Endothelial cell of umbilical vein (primary cell): ENCODE results near the gene ZNF689. TPM values are rescaled to one million over a fixed set of nuclear protein-coding genes. Genes with fewer than 3 reads are reported as not detected.

Experiments used
- BruUV-seq: library from RNA; stranded (reverse); fragments of 400-500 nt; replicated peaks from 2 replicates; lab custom pipeline; 2021; lab: Mats Ljungman, UMichigan
- CTCF ChIA-PET: fragments of 300-600, 350-600 bp; sonication (Branson Sonifier 250); formaldehyde crosslinking; loops from one replicate; lab custom pipeline; 2021; ENCODE audit warnings: antibody characterized with exemption, inconsistent platforms; lab: Charles Lee
- POLR2A ChIA-PET: fragments of 300-600, 350-600 bp; sonication (Branson Sonifier 250); formaldehyde crosslinking; loops from one replicate; lab custom pipeline; 2021; ENCODE audit warnings: antibody characterized with exemption, inconsistent platforms; lab: Charles Lee
- DNase-seq: peaks from one replicate; pipeline ENCODE4 v3.0.0-alpha.2; 2011; ENCODE audit warnings: low read depth, low spot score
- FAIRE-seq: peaks from 2 replicates; lab custom pipeline; 2011; peaks lifted over from hg19 to GRCh38; lab: Jason Lieb, UNC
- H2AFZ ChIP-seq: 2 replicates; pipeline ENCODE4 v1.6.0; 2012; ENCODE audit warnings: low read depth, low read length, control low read depth, inconsistent platforms
- H3K27ac ChIP-seq: 2 replicates; pipeline ENCODE4 v1.5.1; 2011; ENCODE audit warnings: low read depth, mild to moderate bottlenecking, control low read depth, low read length, moderate library complexity; ENCODE audit not compliant: insufficient read depth
- H3K27me3 ChIP-seq, 2 experiments: 2 replicates each; pipeline versions ENCODE4 v1.6.0 to v1.6.1; 2011; ENCODE audit warnings: low read length in 2 of 2, mixed read lengths in 1 of 2; ENCODE audit not compliant: control insufficient read depth in 2 of 2, insufficient read depth in 2 of 2
- H3K36me3 ChIP-seq, 2 experiments: 2 replicates in 1 of 2; 3 replicates in 1 of 2; pipeline ENCODE4 v1.5.1; 2011; ENCODE audit warnings: low read length in 2 of 2, mild to moderate bottlenecking in 1 of 2, moderate library complexity in 1 of 2; ENCODE audit not compliant: control insufficient read depth in 2 of 2, insufficient read depth in 2 of 2; ENCODE audit errors: extremely low read depth in 1 of 2
- H3K4me1 ChIP-seq: 3 replicates; pipeline ENCODE4 v1.5.1; 2011; ENCODE audit warnings: mild to moderate bottlenecking, low read length; ENCODE audit not compliant: control insufficient read depth, insufficient read depth; ENCODE audit errors: extremely low read depth
- H3K4me2 ChIP-seq: 2 replicates; pipeline ENCODE4 v1.6.1; 2011; ENCODE audit warnings: low read length, control low read depth, mixed read lengths; ENCODE audit not compliant: insufficient read depth
- H3K4me3 ChIP-seq, 3 experiments: fragments of 200-600 bp in 1 of 3; sonication (generic), shearing (Covaris generic) in 1 of 3; replicated peaks in 1 of 3; 2 replicates each; pipeline ENCODE4 v1.5.1; 2011 to 2016; ENCODE audit warnings: control low read depth in 3 of 3, low read length in 3 of 3, mild to moderate bottlenecking in 2 of 3, inconsistent platforms in 1 of 3, low read depth in 1 of 3, moderate library complexity in 1 of 3; ENCODE audit not compliant: insufficient read depth in 1 of 3
- H3K79me2 ChIP-seq: 2 replicates; pipeline ENCODE4 v1.6.0; 2012; ENCODE audit warnings: low read length, inconsistent platforms; ENCODE audit not compliant: control insufficient read depth, insufficient read depth
- H3K9ac ChIP-seq: replicated peaks from 2 replicates; pipeline ENCODE3; 2011; ENCODE audit warnings: low read length, control low read depth; ENCODE audit not compliant: insufficient read depth; ENCODE audit errors: extremely low read depth
- H3K9me1 ChIP-seq: replicated peaks from 3 replicates; pipeline ENCODE4 v1.6.0; 2011; ENCODE audit warnings: mild to moderate bottlenecking, low read length; ENCODE audit not compliant: control insufficient read depth, insufficient read depth; ENCODE audit errors: extremely low read depth
- H3K9me3 ChIP-seq: replicated peaks from 2 replicates; pipeline ENCODE4 v1.5.1; 2012; ENCODE audit warnings: low read length, inconsistent platforms; ENCODE audit not compliant: control insufficient read depth, insufficient read depth
- H4K20me1 ChIP-seq: replicated peaks from 2 replicates; pipeline ENCODE3; 2011; ENCODE audit warnings: mild to moderate bottlenecking, low read length; ENCODE audit not compliant: control insufficient read depth, insufficient read depth; ENCODE audit errors: extremely low read depth
- CTCF ChIP-seq, 2 donors: IDR thresholded peaks; 1 replicate in 1 of 2; 2 replicates in 1 of 2; pipeline ENCODE4 v1.5.1; 2011; ENCODE audit warnings: low read length in 2 of 2, mild to moderate bottlenecking in 2 of 2, moderate library complexity in 2 of 2, control low read depth in 1 of 2, inconsistent platforms in 1 of 2, low read depth in 1 of 2; ENCODE audit not compliant: insufficient read depth in 1 of 2; ENCODE audit errors: extremely low read depth in 1 of 2
- EZH2 ChIP-seq: IDR thresholded peaks from 2 replicates; pipeline ENCODE4 v1.6.1; 2012; ENCODE audit warnings: borderline replicate concordance, low read depth, mild to moderate bottlenecking, moderate library complexity, low read length, inconsistent platforms; ENCODE audit not compliant: severe bottlenecking
- POLR2A ChIP-seq: IDR thresholded peaks from 2 replicates; pipeline ENCODE4 v1.6.1; 2012; ENCODE audit warnings: low read depth, mild to moderate bottlenecking, control low read depth, low read length
- POLR2AphosphoS5 ChIP-seq: IDR thresholded peaks from 2 replicates; pipeline ENCODE4 v1.6.1; 2012; ENCODE audit warnings: low read depth, mild to moderate bottlenecking, control low read depth, low read length, moderate library complexity; ENCODE audit not compliant: insufficient read depth
- dilution Hi-C: fragments of 300-500 bp; cut with MboI; formaldehyde crosslinking; loops from one replicate; pipeline ENCODE4 v1.15.0; 2019; ENCODE audit warnings: low sequenced_read_pairs; ENCODE audit not compliant: extremely low pct_ligation_motif_present
- intact Hi-C: fragments of 100-400 bp; cut with micrococcal nuclease; formaldehyde crosslinking; loops from one replicate; pipeline ENCODE4 v1.10.0; 2022
- polyA plus RNA-seq, 4 experiments: library from polyadenylated mRNA; depleted of rRNA in 3 of 4; stranded (reverse) in 3 of 4; unstranded in 1 of 4; fragments of >200 nt; gene quantifications; 2 replicates each; pipeline versions ENCODE4 v1.2.1 to v1.2.3, GENCODE V29; 2011 to 2012; ENCODE audit warnings: missing spikeins in 1 of 4
- total RNA-seq: library from RNA; stranded (reverse); gene quantifications from 2 replicates; pipeline ENCODE4 v1.2.3, GENCODE V29; 2021

Gene ZNF689
- total and polyA plus RNA-seq, 2 donors (not counting 3 experiments of a cell fraction or from before 2014, with no cell fraction given), result 7.5 to 8.4 TPM

DNA sequence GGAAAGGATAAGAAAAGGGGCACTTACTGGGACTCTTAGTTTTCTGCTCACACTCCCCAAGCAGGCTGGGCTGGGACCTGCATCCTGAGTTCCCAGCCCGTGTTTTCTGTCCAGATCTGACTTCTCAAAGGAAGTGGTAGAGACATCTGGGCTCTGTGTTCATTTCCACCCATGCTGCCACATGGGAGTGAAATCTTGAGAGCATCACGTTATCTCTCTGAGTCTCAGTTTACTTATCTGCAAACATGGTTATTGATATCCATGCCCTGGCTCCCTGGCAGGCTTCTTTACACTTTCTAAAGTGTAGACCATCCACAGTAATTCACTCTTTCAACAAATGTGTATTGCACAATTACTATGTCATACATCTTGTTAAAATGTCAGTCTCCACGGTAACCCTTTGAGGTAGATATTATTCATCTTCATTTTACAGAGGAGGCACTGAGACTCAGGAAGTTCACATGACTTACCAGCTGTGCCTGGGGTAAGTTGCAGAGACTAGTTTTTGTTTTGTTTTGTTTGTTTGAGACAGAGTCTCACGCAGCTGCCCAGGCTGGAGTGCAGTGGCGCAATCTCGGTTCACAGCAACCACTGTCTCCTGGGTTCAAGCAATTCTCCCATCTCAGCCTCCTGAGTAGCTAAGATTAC is 42.1 kb downstream of the ZNF689 start:
- ChIA-PET CTCF (interaction anchor here (1.0 kb wide), 1 partner anchor 33 kb away, joined by 3 read pairs; no protein-coding TSS in a partner anchor), POLR2A (no interaction called here)
- H3K36me3 ChIP-seq, result no peaks in the 10 kb centered on the region

DNA sequence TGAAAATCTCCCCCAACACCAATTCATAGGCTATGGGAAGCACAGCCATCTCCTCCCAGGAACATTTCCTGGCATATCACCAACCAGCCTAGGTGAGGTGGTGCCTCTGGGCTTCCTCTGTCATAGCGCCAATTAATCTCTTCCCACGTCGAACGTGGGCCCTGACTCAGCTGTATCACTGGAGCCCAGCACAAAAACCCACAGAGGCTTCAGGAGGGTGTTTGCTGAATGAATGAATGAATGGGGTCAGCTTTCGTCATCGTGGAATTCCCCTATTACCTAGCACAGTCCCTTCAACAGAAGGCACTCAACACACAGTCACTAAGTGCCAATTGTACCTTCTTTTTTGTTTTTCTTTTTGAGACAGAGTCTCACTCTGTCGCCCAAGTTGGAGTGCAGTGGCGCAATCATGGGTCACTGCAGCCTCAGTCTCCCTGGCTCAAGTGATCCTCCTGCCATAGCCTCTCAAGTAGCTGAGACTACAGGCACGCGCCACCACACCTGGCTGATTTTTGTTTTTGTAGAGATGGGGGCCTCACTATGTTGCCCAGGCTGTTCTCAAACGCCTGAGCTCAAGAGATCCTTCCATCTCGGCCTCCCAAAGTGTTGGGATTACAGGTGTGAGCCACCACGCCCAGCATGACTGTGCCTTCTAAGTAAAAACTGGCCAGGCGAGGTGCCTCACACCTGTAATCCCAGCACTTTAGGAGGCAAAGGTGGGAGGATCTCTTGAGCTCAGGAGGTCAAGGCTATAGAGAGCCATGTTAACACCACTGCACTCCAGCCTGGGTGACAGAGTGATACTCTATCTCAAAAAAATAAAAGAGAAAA is 42.8 kb downstream of the ZNF689 start:
- Histone ChIP-seq H3K27me3 (peaks cover 0 to 4% of the 10 kb centered on the region in 2 experiments), H4K20me1 (no peaks in the 10 kb centered on the region), H3K79me2 (no peaks in the 10 kb centered on the region), H3K4me2 (no peak overlapping the region), H3K9ac (no peak overlapping the region), H3K9me1 (no peaks in the 10 kb centered on the region), H3K36me3 (no peaks in the 10 kb centered on the region), H3K4me1 (peaks cover 14% of the 10 kb centered on the region), H3K4me3 (no peak overlapping the region), H3K27ac (no peak overlapping the region), H2AFZ (no peak overlapping the region), H3K9me3 (no peaks in the 10 kb centered on the region)
- TF ChIP-seq CTCF (IDR thresholded peaks at IDR 0.05; ENCODE audit: extremely low read depth in 1 of 2, insufficient read depth in 1 of 2, low read depth in 1 of 2, low read length in 2 of 2) (no peak), POLR2A (no peak)
- dilution Hi-C loops, result no loop called here
- DNase-seq (no peak), FAIRE-seq (no peak)
- ChIA-PET POLR2A (no interaction called here), CTCF (interaction anchor here (1.0 kb wide), 1 partner anchor 32 kb away, joined by 3 read pairs; no protein-coding TSS in a partner anchor)
- intact Hi-C loops, result no loop called here
- no TSS peak for BruUV-seq

More for the DNA sequence above, 42.1 kb downstream of the ZNF689 start:
- Histone ChIP-seq H4K20me1 (no peaks in the 10 kb centered on the region), H3K9ac (no peak overlapping the region), H3K79me2 (no peaks in the 10 kb centered on the region), H3K9me1 (no peaks in the 10 kb centered on the region), H2AFZ (no peak overlapping the region), H3K4me3 (no peak overlapping the region), H3K27ac (no peak overlapping the region), H3K4me2 (no peak overlapping the region), H3K9me3 (no peaks in the 10 kb centered on the region), H3K27me3 (peaks cover 0 to 4% of the 10 kb centered on the region in 2 experiments), H3K4me1 (peaks cover 16% of the 10 kb centered on the region)
- intact Hi-C loops (no loop called here), dilution Hi-C loops (no loop called here)
- TF ChIP-seq POLR2AphosphoS5 (no peak), EZH2 (no peak)
- DNase-seq (no peak), FAIRE-seq (peak; percentile 52)
- BruUV-seq, result no TSS peak
